GM18867 (cell line): ENCODE measurements around the gene EDNRB.

Experiments used
- ATAC-seq: cut with Tn5 transposase; IDR thresholded peaks from one replicate; pipeline ENCODE4 v1.9.1; 2021; ENCODE audit warnings: mild to moderate bottlenecking, moderate library complexity; ENCODE audit not compliant: unreplicated experiment

Gene EDNRB

DNA sequence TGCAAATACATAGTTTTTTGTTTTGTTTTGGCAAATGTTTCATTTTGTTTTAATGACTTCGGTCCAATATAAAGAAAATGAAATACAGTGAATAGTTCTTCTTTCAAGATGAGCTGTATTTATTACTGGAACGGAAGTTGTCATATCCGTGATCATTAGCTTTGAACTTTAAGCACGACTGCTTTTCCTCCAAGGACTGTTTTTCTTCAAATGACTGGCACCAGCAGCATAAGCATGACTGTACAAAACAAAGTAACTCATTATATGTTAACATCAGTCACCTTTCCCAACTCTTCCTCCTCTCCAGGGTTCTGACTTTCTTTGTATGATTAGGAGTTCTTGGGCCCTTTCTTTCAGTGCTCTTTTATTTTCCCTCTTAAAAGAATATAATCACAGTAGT lies 20.5 kb downstream of the EDNRB start:
- ATAC-seq: peak; percentile 99

GRCh38 chr13:77896977-77897376 lies 21.7 kb downstream of the EDNRB start:
- no peak for ATAC-seq

DNA sequence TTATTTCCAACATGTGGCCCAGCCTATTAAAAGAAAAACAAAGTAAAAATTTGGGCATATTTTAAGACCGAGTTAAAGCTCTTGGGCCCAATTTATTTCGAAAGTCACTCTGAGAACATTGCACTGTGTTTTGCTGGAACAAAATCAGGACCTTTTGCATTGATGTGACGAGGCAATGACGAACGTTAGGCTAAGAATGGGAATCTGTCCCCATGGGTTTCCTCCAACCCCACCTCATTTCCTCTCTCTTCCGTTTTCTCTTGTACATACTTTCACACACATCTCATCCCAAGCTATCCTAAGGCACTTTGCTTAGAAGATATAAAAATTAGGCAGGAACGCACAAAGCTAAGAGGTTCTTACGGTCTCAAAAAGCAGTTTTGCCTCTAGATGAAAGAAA lies 22.1 kb downstream of the EDNRB start:
- ATAC-seq: no peak

DNA sequence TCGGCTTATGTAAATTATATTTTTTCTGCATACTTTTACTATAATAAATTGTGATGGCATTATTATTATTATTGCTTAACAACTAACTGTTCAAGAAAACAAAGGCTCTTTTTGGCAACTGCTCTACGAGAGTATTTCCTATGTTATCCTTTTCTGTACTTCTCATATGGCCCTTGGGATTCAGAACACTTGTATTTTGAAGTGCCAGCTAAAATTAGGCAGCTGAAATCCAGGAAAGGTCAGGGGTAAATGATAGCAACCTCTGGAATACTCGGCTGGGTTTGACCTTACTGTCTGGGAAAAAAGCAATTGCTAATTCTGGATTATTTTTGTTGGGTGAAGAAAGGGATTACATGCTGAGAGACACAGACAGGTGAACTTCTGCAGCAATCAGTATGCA lies 23.9 kb downstream of the EDNRB start:
- no peak for ATAC-seq

DNA sequence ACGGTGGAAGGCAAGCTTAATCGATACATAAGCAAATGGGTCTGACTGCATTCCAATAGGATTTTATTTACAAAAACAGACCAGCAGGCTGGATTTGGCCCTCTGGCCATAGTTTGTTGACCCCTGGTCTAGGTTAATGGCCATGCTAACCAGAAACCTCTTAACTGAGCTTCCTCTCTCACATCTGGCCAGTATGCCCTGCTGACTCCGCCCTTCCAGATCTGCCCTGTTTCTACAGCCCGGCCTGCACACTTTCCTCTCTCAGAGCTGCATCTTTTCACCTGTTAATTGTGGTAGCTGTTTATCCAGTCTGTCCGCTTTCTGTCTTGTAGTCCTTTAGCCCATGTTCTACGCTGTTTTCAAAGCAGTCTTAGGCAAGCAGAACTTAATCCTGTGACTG lies 25.6 kb downstream of the EDNRB start:
- no peak for ATAC-seq

GRCh38 chr13:77892491-77892890 lies 26.1 kb downstream of the EDNRB start:
- ATAC-seq: no peak

GRCh38 chr13:77891486-77891885 lies 27.1 kb downstream of the EDNRB start:
- no peak for ATAC-seq

DNA sequence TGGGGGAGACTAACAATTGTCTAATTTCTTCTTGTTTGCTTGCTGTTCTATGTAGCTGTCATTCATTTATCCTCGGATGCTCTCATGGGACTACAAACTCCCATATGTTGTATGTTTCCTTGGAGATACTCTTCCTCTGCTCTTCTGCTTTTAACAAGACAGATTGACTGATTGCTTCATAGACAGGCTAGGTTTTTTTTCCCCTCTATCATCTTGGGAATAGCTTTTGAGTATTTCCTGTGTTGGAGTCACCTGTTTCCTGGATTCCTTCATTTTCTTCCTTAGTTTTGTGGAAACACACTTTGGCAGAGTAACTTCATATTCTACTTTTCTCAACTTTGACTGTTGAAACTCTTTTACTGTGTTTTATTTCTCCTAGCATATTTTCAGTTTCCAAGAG lies 27.6 kb downstream of the EDNRB start:
- no peak for ATAC-seq

- ATAC-seq: no peak
These were observed 35.3 kb downstream of the EDNRB start for GRCh38 chr13:77883328-77883727.

- no peak for ATAC-seq
These were observed 40.4 kb downstream of the EDNRB start for GRCh38 chr13:77878190-77878589.

GRCh38 chr13:77876176-77876575 lies 42.5 kb downstream of the EDNRB start:
- ATAC-seq: no peak

GRCh38 chr13:77874406-77874805 lies 44.2 kb downstream of the EDNRB start:
- ATAC-seq: no peak

GRCh38 chr13:77872995-77873394 lies 45.6 kb downstream of the EDNRB start:
- ATAC-seq: no peak

GRCh38 chr13:77871596-77871995 lies 47.0 kb downstream of the EDNRB start:
- ATAC-seq: no peak

DNA sequence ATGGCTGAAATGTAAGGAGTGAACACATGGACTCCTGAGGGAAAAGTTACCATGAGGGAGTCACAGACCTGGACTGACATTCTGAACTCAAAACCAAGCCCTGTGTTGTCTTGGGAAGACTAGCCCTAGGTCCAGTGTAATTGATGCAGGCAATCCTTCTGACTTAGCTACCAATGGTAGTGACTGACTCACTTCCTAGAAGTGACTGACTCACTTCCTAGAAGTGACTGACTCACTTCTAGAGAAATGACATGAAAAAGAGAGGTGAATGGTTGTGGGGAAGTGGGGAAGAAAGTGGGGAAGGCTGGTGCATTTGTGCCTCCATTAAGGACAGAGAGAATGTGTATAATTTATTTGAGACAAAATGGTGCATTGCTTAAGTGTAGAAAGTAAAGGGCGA lies 49.9 kb downstream of the EDNRB start:
- no peak for ATAC-seq

- ATAC-seq: no peak
These were observed 51.7 kb downstream of the EDNRB start for GRCh38 chr13:77866971-77867370.

DNA sequence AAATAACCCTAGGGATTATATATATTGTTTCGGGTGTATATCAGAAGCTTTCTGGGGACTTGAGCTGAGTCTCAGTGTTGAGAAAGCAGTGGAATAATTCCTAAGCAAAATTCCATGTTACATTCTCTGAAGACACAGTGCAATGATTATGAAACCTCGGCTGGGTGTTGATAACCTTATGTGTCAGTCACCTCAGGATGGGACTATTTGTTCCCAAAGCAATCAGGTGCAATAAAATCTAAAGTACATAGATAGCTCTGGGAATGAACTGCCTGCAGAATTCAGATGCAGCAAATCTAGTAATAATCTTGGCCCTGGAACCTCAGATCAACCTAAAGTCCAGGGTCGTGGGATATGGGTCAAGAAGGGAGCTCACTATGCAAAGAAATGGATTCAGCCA lies 53.0 kb downstream of the EDNRB start:
- ATAC-seq: no peak

- ATAC-seq: no peak
These were observed 55.5 kb downstream of the EDNRB start for GRCh38 chr13:77863144-77863543.

- no peak for ATAC-seq
These were observed 56.9 kb downstream of the EDNRB start for GRCh38 chr13:77861741-77862140.

- no peak for ATAC-seq
These were observed 58.1 kb downstream of the EDNRB start for GRCh38 chr13:77860507-77860981.

- ATAC-seq: no peak
These were observed 59.2 kb downstream of the EDNRB start for GRCh38 chr13:77859450-77859849.

DNA sequence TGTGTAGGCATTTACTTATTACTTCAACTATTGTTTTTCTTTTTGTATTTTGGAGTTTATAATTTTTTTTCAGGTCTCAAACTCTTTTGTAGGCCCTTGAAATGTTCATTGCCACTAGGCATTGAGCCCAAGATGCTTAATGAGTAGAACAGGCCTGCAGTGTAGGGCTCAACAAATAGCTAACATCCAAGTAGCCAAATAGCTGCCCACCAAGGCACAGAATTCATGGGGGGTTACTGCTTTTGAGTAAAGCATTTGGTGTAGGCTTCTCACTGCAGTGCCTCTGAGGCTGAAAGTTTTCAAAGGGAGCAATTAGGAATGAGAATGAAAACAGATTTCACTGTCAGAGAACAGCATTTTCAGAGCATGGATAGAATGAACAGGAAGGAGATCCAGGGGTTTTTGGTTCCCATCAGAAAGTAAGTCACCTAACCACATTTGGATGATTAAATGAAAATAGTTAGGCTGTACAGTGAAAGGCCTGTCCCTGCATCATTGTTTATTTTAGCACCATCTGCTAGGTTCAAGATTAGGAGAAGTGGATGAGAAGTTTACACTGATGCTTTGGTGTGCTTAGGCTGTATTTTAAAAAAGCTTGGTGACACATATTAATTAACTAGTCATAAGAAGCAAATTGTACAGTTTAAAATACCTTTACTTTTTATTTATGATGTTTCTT lies 61.0 kb downstream of the EDNRB start:
- no peak for ATAC-seq

GRCh38 chr13:77853703-77854102 lies 64.9 kb downstream of the EDNRB start:
- no peak for ATAC-seq
